HG02938 (cell line): ENCODE results near the gene KHSRP.
"Not testable (repeated sequence)": the region's sequence is repeated elsewhere in the genome, so short reads cannot be mapped to it uniquely, and the experiment has no call there.

Experiments used
- ATAC-seq: cut with Tn5 transposase; IDR thresholded peaks from one replicate; pipeline ENCODE4 v1.9.1; 2021; ENCODE audit warnings: mild to moderate bottlenecking, moderate library complexity; ENCODE audit not compliant: unreplicated experiment

KHSRP gene

DNA sequence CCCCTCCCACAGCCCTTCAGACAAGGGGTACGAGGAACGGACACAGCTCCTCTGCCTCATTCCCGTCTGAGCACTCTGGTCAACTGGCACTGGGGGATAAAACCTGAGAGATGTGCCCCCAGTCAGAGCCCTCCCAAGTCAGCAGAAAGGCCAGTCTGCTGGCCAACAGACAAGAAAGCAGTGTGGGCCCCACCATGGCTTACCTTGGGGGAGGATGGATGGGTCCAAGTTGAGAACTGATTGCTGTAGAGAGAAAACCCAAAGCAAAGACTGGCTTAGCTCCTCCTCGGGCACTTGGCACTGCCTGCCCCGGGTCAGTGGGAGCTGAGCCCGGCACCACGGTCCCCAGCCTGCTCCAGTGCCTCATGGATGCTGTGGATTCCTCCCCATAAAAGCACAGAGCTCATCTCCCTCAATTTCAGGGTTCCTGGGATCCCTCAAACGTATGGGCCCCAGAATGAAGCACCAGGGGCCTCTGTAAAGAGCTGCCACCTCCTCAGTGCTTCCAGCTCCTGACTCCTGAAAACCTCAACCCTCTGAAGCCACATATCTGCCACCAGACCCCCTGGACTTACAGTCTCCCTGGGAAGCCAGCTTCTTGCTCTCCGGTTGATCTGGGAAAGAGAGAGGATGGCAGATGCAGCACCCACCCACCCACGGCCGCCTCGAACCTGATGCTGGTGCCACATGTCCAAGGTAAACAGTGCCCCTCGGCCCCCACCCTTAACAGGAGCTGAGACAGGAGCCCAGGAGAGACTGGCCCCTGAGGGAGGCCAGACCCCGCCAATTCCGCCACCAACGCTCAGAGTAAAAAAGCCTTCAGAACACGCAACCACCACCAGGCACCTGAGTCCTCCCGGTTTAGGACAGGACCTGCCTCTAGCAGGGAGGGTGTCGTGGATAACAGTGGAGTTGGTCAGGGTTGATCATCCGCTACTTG, 3.3 kb downstream of the KHSRP start:
- no peak for ATAC-seq

DNA sequence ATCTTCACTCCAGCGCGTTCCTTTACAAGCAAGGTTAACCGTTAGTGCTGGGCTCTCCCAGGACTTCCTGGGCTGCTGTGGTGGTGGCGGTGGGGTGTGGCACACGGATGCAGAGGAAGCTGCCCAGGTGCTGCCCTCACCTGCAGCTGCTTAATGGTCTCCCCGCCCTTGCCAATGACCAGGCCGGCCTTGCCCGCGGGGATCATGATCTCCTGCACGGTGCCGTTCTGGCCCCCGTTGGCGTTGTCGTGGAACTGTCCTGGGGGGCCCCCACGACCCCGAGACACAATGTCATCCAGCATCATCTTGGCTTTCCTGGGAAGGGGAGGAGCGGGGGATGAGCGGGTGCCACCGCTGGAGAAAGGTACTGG, 6.1 kb downstream of the KHSRP start:
- ATAC-seq = no peak

DNA sequence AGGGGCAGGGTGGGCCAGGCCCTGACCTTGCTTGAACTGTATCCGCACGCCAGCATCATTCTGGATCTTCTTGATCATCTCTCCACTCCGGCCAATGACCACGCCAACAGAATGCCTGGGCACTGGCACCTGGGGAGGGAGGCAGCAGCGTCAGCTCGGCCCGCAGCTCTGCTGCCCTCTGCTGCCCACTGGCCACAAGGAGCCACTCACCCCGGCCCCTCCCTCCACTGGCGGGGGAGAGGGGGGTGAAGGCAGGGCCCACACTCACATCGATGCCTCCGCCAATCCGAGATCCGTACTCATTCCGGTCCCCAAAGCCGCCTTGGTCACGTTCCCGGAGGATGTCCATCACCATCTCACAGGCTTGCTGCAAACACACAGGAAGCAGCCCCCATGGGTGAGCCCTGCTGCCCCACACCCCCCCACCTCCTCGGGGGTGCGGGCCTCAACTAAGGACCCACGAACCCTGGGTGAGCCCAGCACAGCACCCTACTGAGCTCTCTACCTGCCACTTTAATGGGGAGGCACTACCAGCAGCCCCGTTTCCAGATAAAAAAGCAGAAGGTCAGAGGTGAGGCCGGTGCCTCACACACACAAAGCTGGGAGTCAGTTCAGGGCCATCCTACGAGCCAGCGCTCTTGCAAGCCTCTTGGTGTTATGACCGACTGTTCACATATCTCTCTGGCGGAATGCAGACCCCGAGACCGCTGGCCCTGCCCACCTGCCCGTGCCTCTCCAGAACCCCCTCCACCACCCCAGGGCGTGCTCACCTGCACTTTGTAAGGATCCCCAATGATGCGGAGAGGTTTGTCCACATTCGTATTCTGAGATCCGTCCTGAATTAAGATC, 6.7 kb downstream of the KHSRP start:
- no peak for ATAC-seq

DNA sequence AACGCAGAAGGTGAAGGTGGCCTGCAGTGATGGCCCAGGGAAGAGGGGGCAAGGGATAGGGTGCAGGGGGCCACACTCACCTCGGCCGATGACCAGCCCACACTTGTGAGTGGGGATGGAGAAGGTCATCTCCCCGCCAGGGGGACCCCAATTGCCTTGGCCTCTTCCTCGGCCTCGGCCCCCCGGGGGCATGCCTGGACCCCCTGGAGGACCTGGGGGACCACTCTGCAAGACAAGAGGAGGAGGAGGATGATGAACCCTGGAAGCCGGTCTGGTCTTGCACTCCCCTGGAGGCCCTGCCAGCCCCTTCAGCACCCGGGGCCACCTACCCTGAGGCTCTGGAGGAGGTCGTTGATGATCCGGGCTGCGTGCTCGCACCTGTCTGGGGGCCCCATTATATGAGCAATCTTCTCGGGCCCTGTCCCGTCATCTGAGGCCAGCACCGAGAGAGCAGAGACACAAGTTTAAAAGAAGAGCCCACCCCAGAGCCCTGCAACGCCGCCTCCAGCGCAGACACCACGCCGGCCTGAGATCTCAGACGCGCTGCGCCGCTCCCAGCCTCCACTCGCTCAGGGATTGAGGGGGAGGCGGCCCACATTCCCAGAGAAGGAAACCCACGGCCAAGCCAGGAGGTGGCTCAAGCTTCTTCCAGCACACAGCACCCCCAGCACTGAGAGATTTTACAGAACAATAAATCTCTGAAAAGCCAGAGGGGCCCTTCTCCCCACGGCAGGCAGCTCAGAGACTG, 7.8 kb downstream of the KHSRP start:
- ATAC-seq = no peak

DNA sequence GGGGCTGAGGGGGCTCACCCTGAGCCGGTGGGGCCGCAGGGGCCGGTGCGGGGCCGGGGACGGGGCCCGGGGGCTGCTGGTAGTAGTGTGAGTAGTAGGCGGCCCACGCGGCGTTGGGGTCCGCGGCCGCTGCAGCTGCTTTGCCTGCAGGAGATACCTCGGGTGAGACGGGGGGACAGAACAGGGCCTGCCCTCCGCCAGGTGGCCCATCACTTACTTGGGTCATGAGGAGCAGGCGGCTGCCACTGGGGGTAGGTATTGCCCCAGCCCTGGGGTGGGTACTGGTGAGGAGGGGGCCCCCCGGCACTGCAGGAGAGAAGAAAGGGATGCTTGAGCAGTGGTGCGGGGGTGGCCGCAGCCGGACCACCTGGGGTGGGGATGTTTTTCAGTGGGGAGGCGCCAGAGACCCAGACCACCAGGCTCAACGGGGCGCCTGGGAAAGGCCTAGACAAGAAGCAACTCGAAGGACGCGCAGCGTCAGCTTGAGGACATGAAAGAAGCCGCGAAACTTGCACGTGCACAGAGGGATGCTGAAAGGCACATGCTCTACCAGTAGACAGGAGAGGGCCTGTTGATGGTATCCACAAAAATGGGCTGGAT, 8.9 kb downstream of the KHSRP start:
- ATAC-seq = no peak

DNA sequence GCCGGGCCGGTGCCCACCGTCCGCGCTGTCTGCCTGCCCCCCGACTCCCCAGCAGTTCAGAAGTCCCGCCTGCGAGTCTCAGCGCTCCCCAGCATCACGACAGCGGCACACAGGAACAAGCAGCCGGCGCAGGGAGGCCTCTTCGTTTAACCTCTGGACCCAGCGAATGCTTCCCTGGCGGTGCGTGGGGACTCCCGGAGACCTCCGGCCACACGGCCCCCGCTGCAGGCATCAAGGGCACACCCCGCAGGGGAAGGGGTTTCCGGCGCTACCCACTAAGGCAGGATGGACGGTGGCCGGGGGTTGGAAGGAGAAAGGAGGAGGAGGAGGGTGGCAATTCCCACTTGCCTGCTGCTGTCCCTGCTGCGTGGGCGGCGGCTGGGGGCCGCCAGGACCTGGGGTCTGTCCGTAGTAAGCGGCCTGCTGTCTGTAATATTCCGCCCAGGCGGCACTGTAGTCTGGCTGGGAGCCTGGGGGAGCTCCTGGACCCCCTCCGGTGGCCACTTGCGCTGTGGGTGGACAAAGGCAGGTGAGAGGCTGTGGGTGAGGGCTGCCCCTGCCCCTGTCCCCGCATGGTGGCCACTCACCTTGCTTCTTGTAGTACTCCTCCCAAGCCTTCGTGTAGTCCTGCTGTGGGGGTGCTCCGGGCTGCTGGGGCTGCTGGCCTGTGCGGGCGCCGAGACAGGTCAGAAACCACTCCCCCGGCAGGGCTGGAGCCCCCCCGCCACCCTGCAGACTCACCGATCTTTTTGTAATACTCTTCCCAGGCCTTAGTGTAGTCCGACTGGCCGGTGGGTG, 9.6 kb downstream of the KHSRP start:
- ATAC-seq = no peak

DNA sequence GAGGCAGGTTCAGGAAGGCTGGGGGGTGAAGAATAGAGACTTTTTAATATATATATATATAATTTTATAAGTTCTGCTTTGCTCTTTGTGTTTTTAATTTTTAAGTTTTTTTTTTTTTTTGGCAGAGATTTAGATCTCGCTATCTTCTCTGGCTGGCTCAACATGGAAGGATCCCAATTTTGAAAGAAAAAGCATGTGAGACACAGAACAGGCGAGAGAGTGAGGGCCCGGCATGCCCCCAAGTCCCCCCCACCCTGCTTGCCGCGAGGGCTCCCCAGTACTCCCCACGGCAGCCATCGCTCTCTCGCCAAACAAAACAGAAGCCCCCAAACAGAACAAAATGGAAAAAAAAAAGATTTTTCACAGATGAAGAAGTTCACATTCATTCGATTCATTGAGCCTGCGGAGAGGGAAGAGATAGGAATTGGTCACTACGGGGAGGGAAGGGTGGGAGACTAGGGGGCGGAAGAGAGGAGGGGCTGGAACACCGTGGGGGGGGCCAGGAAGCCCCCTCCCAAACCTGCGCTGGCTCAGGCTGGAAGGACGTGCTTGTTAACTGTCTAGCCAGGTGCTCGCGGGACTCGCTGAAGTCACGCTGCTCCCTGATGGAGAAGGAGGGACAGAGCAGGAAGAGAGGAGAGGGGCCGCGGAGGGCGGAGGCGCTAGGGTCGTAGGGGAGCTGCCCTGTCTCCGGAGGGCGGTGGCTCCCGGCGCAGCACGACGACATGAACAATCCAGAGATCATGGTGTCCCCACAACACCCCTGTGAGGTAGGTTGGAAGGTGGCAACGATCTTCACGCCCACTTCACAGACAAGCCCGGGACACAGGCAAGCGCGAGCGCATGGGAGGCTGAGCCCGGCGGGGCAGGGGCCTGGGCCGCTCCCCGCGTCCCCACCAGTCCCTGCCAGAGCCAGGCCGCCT, 10.6 kb downstream of the KHSRP start:
- ATAC-seq = no peak

DNA sequence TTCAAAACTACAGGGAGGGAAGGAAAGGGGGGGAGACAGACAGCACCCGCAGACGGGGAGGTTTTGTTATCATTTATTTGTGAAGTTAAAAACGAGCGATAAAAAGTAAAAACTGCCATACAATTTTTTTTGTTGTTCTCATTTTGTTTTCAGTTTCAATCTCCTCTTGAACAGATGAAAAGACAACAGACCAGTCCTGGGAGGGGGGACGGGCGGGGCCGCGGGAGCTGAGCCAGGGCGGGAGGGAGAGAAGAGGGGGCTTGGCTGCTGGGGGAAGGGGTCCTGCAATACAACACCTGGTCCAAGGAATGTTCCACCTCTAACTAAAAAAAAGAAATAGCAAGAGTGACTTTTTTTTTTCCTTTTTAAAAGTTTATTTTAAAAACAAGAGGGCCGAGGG, 11.3 kb downstream of the KHSRP start:
- ATAC-seq = no peak

DNA sequence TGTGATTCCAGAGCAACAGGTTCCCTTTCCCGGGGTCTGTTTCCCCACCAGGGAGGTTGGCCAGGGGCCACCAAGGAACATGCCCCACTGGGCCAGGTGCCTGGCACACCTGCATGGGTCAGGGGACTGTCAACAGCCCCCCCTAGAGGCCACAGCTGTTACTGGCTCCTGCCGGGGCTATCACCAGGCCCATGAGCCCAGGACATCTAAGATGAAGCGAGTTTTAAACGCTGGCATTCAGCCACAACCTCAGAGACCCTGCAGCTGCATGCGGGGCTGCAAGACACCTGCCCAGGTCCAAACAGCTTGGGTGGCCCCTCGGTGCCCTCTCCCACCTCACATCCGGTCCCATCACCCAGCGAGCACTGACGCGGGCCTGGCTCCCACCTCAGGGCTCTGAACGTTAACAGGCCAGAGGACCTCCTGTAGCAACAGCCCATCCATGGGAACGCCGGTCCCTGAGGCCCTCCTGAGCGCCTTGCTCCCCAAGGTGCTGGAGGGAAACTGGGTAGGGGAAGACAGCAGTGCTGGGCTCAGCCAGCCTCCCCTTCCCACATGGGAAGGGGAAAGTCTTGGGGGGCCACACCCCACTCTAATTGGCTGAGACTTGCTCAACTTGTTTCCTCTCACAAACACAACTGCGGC, 12.0 kb downstream of the KHSRP start:
- no peak for ATAC-seq

DNA sequence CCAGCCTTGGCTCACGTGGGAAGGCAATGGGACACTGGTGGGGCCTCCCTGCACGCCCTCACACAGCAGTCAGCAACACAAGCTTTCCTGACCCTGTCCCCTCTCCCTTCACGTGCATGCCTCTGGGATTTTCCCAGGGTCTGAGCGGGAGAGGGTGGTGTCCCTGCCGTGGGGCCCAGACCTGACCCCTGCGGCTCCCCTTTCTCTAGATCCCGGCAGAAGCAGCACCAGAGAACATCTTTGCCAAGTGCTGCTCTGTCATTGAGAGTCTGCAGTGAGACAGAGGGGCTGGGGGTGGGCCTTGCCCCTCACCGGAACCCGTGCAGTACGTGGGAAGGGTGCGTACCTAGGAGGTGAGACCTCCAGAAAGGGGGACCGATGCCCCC, 12.6 kb downstream of the KHSRP start:
- no peak for ATAC-seq

DNA sequence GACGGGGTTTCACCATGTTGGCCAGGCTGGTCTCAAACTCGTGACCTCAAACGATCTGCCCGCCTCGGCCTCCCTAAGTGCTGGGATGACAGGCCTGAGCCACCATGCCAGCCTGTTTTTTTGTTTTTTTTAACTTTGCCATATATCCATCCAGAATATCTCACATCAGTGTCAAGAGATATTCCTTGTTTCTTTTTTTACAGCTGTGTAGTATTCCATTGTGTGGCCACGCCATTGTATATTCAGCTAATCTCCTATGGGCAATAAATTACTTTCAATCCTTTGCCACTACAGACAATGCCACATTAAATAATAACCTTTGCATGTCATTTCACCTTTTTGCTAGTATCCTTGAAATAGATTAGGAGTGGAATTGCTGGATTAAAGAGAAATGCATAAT, 15.3 kb downstream of the KHSRP start:
- ATAC-seq = no peak

DNA sequence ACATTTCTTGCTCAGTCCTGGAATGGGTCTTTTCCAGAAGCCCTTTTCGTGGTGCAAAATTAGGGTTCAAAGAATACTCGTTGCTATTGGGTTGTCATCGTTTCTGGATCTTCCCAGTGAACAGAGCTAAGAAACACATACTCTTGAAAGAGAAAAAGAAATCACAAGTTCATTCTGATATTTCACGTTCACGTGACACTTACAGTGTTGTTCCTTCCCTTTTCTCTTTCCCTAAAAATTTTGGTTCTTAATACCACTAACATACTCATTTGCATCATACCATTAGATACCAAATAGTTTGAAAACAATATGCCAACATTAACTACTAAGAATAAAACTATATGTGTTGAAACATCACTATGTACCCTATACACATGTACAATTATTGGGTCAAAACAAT, 18.2 kb downstream of the KHSRP start:
- no peak for ATAC-seq

DNA sequence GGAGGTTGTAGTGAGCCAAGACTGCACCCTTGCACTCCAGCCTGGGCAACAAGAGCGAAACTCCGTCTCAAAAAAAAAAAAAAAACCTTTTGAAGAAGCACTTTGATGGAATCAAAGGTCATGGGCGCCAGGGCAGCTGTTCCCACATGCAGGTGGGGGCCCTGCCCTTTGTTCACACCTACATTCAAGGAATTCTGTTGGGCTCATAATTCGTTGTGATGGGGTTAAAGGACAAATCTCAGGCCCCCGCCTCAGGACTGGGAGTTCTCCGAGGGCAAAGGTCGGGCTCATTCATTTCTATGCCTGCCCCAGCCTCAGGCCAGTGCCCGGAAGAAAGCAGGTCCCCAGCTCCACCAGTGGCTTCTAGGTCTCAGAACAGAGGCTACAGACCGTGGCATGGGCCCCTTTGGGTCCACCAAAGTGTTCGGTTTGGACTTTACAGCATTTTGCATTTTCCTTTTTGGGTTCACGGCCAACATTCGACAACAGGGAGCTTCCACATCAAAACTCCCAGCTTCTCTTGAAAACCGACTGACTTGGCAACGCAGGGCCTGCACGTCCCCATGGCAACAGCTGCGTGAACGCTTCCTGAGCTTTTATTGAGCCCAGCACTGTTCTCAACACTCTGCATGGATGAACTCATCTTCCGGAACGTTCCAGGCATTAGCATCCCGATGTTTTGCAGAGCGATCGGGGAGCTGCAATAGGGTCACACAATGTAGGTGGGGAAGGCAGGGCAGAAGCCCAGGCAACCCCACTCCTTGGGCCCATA, 21.6 kb downstream of the KHSRP start:
- no peak for ATAC-seq

DNA sequence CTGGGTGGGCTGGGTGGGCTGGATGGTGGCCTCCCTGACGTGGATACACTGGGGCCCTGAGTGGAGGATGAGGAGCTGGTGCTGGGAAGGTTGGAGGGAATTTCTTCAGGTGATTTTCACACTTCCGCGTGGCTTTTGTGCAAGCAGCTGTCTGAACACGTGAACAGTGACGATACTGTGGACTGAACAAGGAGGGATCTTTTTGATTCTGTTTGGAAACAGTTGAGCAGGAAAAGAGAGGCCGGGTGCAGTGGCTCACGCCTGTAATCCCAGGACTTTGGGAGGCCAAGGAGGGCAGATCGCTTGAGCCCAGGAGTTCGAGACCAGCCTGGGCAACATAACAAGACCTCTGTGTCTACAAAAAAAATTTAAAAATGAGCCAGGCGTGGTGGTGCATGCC, 22.6 kb downstream of the KHSRP start:
- no peak for ATAC-seq

DNA sequence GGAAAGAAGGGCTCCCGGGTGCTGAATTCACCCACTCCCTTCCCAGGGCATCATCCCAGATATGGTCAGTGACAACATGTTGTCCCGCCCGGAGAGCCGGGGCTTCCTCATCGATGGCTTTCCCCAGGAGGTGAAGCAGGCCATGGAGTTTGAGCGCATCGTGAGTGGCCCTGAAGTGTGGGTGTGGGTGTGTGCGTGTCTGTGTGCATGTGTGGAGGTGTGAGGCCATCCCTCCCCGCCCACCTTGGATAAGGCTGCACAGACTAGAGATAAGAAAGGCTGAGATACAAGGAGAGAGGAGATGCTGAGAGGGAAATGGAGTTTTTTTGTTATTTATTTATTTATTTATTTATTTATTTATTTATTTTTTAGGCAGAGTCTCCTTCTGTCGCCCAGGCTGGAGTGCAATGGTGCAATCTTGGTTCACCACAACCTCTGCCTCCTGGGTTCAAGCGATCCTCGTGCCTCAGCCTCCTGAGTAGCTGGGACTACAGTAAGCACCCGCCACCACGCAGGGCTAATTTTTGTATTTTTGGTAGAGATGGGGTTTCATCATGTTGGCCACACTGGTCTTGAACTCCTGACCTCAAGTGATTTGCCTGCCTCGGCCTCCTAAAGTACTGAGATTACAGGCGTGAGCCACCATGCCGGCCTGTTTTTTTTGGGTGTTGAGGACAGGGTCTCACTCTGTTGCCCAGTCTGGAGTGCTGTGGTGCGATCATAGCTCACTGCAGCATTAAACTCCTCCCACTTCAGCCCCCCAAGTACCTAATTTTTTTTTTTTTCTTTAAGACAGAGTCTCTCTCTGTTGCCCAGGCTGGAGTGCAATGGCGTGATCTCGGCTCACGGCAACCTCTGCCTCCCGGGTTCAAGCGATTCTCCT, 24.3 kb downstream of the KHSRP start:
- ATAC-seq = not testable (repeated sequence)

DNA sequence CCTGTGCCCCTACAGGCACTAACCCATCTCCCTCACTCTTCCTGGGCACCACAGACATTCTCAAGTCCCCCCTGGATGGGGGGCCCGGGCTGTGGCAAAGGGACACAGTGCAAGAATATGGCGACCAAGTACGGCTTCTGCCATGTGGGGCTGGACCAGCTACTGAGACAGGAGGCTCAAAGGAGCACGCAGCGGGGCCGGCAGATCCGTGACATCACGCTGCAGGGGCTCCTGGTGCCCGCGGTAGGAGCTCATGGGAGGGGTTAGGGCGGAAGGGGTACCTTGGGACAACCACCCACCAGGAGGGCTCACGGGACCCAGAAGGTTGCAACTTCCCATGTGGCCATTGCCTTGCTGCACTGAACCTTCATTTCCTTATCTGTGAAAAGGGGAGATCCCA, 28.3 kb downstream of the KHSRP start:
- ATAC-seq = no peak

DNA sequence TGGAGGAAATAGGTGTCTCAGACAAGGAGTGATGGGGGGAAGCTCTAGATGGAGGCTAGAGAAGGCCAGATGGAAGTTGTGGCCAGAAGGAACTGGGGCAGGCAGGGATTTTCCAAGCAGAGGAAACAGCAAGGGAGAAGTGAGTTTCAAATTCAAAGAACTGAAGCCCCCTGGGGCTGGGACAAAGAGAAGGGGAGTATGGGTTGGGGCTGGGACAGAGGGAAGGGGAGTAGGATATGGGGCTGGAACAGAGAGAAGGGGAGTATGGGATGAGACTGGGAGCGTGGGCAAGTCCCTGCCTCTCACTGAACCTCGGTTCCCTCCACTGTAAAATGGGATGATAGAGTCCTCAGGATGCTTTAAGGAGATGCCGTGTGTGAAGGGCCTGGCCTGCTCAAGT, 29.8 kb downstream of the KHSRP start:
- no peak for ATAC-seq
